Measurements from ENCODE around the gene TSPO2. TPM values are rescaled to one million over a fixed set of nuclear protein-coding genes. Genes with fewer than 3 reads are reported as not detected.

Gene TSPO2
- total and polyA plus RNA-seq, 2 of the 4 experiments (the other 2 are of a cell fraction): not detected

DNA sequence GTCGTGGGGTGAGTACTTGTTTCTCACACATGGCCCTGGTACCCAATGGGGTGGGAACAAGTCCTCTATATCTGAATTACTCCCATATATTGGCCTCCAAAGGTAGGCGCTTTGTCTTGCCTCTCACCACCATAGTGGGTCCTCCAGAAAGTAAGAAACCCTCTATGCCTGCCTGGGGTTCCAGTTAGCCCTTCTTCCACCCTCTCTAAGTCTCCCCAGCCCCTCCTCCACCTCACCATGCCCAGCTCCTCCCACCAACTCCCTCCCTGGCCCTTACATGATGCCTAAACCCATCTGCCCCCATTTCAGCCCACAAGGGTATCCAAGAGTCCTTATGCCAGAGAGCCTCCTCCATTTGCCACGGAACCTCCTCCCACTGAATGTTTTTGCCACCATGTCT is 884 bp downstream of the TSPO2 start:
- no peaks in the 10 kb centered on the region for H3K79me1 ChIP-seq (ENCODE audit: low read depth in 1 of 2, low read length in 2 of 2)
- H2BK15ac ChIP-seq (ENCODE audit: low read depth, low read length): no peak overlapping the region
- no peak overlapping the region for H2BK120ac ChIP-seq (ENCODE audit: low read depth, low read length)
- peaks cover 14% of the 10 kb centered on the region for H3K27me3 ChIP-seq (ENCODE audit: control insufficient read depth, insufficient read depth, low read length)
- in situ Hi-C loops (cut with MboI; ENCODE audit: low sequenced_read_pairs): loop anchor here (25.0 kb wide), 2 partner anchors 1056 to 1681 kb away; no protein-coding TSS in a partner anchor
- no peaks in the 10 kb centered on the region for H4K20me1 ChIP-seq (ENCODE audit: insufficient read depth, low read length)
- no peak overlapping the region for H2AFZ ChIP-seq (replicated peaks; ENCODE audit: low read length, poor library complexity)
- H3K9me3 ChIP-seq (ENCODE audit: control insufficient read depth, insufficient read depth, low read length): no peaks in the 10 kb centered on the region
- H2BK5ac ChIP-seq (ENCODE audit: low read depth, low read length, poor library complexity, severe bottlenecking): no peak overlapping the region
- H4K8ac ChIP-seq (ENCODE audit: low read depth in 2 of 2, low read length in 2 of 2): no peak overlapping the region
- H3K27ac ChIP-seq (ENCODE audit: insufficient read depth, low read length): no peak overlapping the region
- H3K18ac ChIP-seq (ENCODE audit: low read depth, low read length): no peak overlapping the region
- H3K9ac ChIP-seq (ENCODE audit: low read depth, low read length): no peak overlapping the region
- no peak overlapping the region for H3K56ac ChIP-seq (ENCODE audit: extremely low read depth, insufficient read depth, low read length)
- 40% methylated on average over 1 of the region's 3 CpGs; no CpG with 5 or more reads in 1 of the 2 experiments for WGBS, 2 experiments (ENCODE audit: extremely low coverage in 2 of 2, insufficient read length in 1 of 2)
- H3K4ac ChIP-seq (ENCODE audit: low read depth, low read length): no peak overlapping the region
- H3K4me1 ChIP-seq (ENCODE audit: control insufficient read depth, insufficient read depth, low read length): no peaks in the 10 kb centered on the region
- H2AK5ac ChIP-seq (ENCODE audit: low read depth, low read length): no peak overlapping the region
- no peak overlapping the region for H4K91ac ChIP-seq (ENCODE audit: insufficient read depth, low read depth, low read length)
- no peak overlapping the region for H3K23ac ChIP-seq (ENCODE audit: low read depth, low read length)
- no peak overlapping the region for H4K5ac ChIP-seq (ENCODE audit: low read depth, low read length)
- no peak overlapping the region for H2AK9ac ChIP-seq (replicated peaks; ENCODE audit: low read depth, low read length, poor library complexity)
- no peak overlapping the region for H3K4me3 ChIP-seq (ENCODE audit: insufficient read depth, low read depth, low read length)
- H2BK20ac ChIP-seq (ENCODE audit: low read depth, low read length): no peak overlapping the region
- H3K14ac ChIP-seq (replicated peaks; ENCODE audit: low read depth, low read length): no peak overlapping the region
- BruUV-seq (replicated peaks): no TSS peak
- intact Hi-C loops (cut with micrococcal nuclease): no loop called here
- POLR2A ChIA-PET (ENCODE audit: unreplicated experiment): no interaction called here
- H3K4me2 ChIP-seq (ENCODE audit: low read depth, low read length): no peak overlapping the region
- TF ChIP-seq, protein P1, sequence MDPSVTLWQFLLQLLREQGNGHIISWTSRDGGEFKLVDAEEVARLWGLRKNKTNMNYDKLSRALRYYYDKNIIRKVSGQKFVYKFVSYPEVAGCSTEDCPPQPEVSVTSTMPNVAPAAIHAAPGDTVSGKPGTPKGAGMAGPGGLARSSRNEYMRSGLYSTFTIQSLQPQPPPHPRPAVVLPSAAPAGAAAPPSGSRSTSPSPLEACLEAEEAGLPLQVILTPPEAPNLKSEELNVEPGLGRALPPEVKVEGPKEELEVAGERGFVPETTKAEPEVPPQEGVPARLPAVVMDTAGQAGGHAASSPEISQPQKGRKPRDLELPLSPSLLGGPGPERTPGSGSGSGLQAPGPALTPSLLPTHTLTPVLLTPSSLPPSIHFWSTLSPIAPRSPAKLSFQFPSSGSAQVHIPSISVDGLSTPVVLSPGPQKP (IDR thresholded peaks at IDR 0.05; ENCODE audit: borderline replicate concordance, low read depth, low read length): no peak
- DNase-seq (no peak), ATAC-seq (ENCODE audit: low read depth) (no peak)
- no peaks in the 10 kb centered on the region for H3K36me3 ChIP-seq (ENCODE audit: control insufficient read depth, insufficient read depth, low read length)
- dilution Hi-C loops (cut with HindIII; ENCODE audit: low sequenced_read_pairs, unreplicated experiment): no loop called here
- CTCF ChIA-PET: interaction anchor here (1.2 kb wide), 1 partner anchor 15 kb away, joined by 3 read pairs; no protein-coding TSS in a partner anchor
- H3K9me1 ChIP-seq (ENCODE audit: insufficient read depth, low read length): no peaks in the 10 kb centered on the region
